Smooth muscle cell (in vitro differentiated cells): ENCODE measurements around the gene RSPH3. TPM values are rescaled to one million over a fixed set of nuclear protein-coding genes. Genes with fewer than 3 reads are reported as not detected.

Experiments
- DNase-seq: peaks from one replicate; lab custom pipeline; 2025; ENCODE audit not compliant: unreplicated experiment; lab: John Stamatoyannopoulos, UW
- H2AFZ ChIP-seq: fragments of 200-600 bp; sonication (generic); 2 replicates; pipeline ENCODE4 v1.6.0; 2016; ENCODE audit warnings: antibody characterized with exemption, low read depth, mild to moderate bottlenecking
- H3F3A ChIP-seq: fragments of 200-600 bp; sonication (generic); 2 replicates; pipeline ENCODE4 v1.6.0; 2017; ENCODE audit warnings: antibody characterized with exemption, low read depth
- H3K27ac ChIP-seq: fragments of 200-600 bp; sonication (generic); 2 replicates; pipeline ENCODE4 v1.5.1; 2016; ENCODE audit warnings: low read depth, mild to moderate bottlenecking
- H3K27me3 ChIP-seq: fragments of 200-600 bp; sonication (generic); 2 replicates; pipeline ENCODE4 v1.6.1; 2016; ENCODE audit warnings: low read depth, mild to moderate bottlenecking
- H3K36me3 ChIP-seq: fragments of 200-600 bp; sonication (generic); 2 replicates; pipeline ENCODE4 v1.5.1; 2016; ENCODE audit warnings: low read depth
- H3K4me1 ChIP-seq: fragments of 200-600 bp; sonication (generic); 2 replicates; pipeline ENCODE4 v1.5.1; 2016; ENCODE audit warnings: low read depth
- H3K4me2 ChIP-seq: fragments of 200-600 bp; sonication (generic); 2 replicates; pipeline ENCODE4 v1.6.0; 2016; ENCODE audit warnings: mild to moderate bottlenecking
- H3K4me3 ChIP-seq: fragments of 200-600 bp; sonication (generic); 2 replicates; pipeline ENCODE4 v1.5.1; 2016; ENCODE audit warnings: mild to moderate bottlenecking
- H3K79me2 ChIP-seq: fragments of 200-600 bp; sonication (generic); 2 replicates; pipeline ENCODE4 v1.6.0; 2016; ENCODE audit warnings: low read depth, mild to moderate bottlenecking
- H3K9ac ChIP-seq: fragments of 200-600 bp; sonication (generic); 2 replicates; pipeline ENCODE4 v1.6.0; 2016; ENCODE audit warnings: low read depth
- H3K9me3 ChIP-seq: fragments of 200-600 bp; sonication (generic); replicated peaks from 2 replicates; pipeline ENCODE4 v1.5.1; 2016; ENCODE audit warnings: low read depth
- H4K20me1 ChIP-seq: fragments of 200-600 bp; sonication (generic); 2 replicates; pipeline ENCODE4 v1.6.0; 2016; ENCODE audit warnings: low read depth
- CTCF ChIP-seq: fragments of 200-600 bp; sonication (generic); IDR thresholded peaks from 2 replicates; pipeline ENCODE4 v1.5.1; 2017; ENCODE audit warnings: borderline replicate concordance, mild to moderate bottlenecking, antibody characterized with exemption; ENCODE audit not compliant: insufficient read depth, poor library complexity, severe bottlenecking
- WGBS: methylation state at CpG from one replicate; pipeline ENCODE4 v1.1.7; 2016; ENCODE audit warnings: low lambda C conversion rate; 5-methylcytosine and 5-hydroxymethylcytosine counted together
- polyA plus RNA-seq: library from polyadenylated mRNA; unstranded; fragments of >200 nt; fragmentation: Nextera tagmentation; extraction: Ambion mirVana; gene quantifications from 2 replicates; pipeline ENCODE4 v1.2.1, GENCODE V29; 2016
- total RNA-seq: library from RNA; depleted of rRNA; stranded (reverse); fragments of >200 nt; gene quantifications from 2 replicates; pipeline ENCODE4 v1.2.3, GENCODE V29; 2014

The RSPH3 gene
- total and polyA plus RNA-seq, 2 experiments from 2014 or later, result 7.1 to 7.5 TPM

- WGBS, result 100% methylated on average over 1 of the region's 1 CpG
- no peaks in the 10 kb centered on the region for H3K4me1 ChIP-seq
- H3K27me3 ChIP-seq, result no peaks in the 10 kb centered on the region
- no peak for TF ChIP-seq CTCF
- H3K9ac ChIP-seq, result no peak overlapping the region
- H3K9me3 ChIP-seq, result no peaks in the 10 kb centered on the region
- H3K36me3 ChIP-seq, result no peaks in the 10 kb centered on the region
- H3F3A ChIP-seq, result no peaks in the 10 kb centered on the region
- H3K27ac ChIP-seq, result no peak overlapping the region
- no peak for DNase-seq
- no peak overlapping the region for H3K4me2 ChIP-seq
- no peak overlapping the region for H2AFZ ChIP-seq
- H3K79me2 ChIP-seq, result no peaks in the 10 kb centered on the region
- no peaks in the 10 kb centered on the region for H4K20me1 ChIP-seq
- no peak overlapping the region for H3K4me3 ChIP-seq
Measured at GRCh38 chr6:158988477-158988876, 11.5 kb downstream of the RSPH3 start.

- 98% methylated on average over 1 of the region's 1 CpG for WGBS
- Histone ChIP-seq H3K4me3 (no peak overlapping the region), H3K9me3 (no peaks in the 10 kb centered on the region), H3K79me2 (no peaks in the 10 kb centered on the region), H2AFZ (no peak overlapping the region), H3K4me2 (no peak overlapping the region), H4K20me1 (no peaks in the 10 kb centered on the region), H3F3A (no peaks in the 10 kb centered on the region), H3K27ac (no peak overlapping the region), H3K27me3 (no peaks in the 10 kb centered on the region), H3K4me1 (no peaks in the 10 kb centered on the region), H3K9ac (no peak overlapping the region), H3K36me3 (peaks cover under 1% of the 10 kb centered on the region)
- no peak for TF ChIP-seq CTCF
- DNase-seq, result no peak
Measured at GRCh38 chr6:158987657-158988056, 12.3 kb downstream of the RSPH3 start.

GRCh38 chr6:158978757-158979156 is 21.2 kb downstream of the RSPH3 start:
- Histone ChIP-seq H2AFZ (no peak overlapping the region), H3K4me2 (no peak overlapping the region), H3K9ac (no peak overlapping the region), H3K27ac (no peak overlapping the region), H3K27me3 (no peaks in the 10 kb centered on the region), H3K4me1 (no peaks in the 10 kb centered on the region), H3K9me3 (no peaks in the 10 kb centered on the region), H4K20me1 (no peaks in the 10 kb centered on the region), H3K4me3 (no peak overlapping the region), H3K36me3 (peaks cover 8% of the 10 kb centered on the region), H3K79me2 (no peaks in the 10 kb centered on the region), H3F3A (no peaks in the 10 kb centered on the region)
- no peak for DNase-seq
- WGBS, result 94% methylated on average over 3 of the region's 3 CpGs
- no peak for TF ChIP-seq CTCF

- Histone ChIP-seq H3K36me3 (peaks cover 4% of the 10 kb centered on the region), H3K27me3 (no peaks in the 10 kb centered on the region), H3K4me1 (no peaks in the 10 kb centered on the region), H3K9me3 (no peaks in the 10 kb centered on the region), H3K4me2 (no peak overlapping the region), H3F3A (no peaks in the 10 kb centered on the region), H4K20me1 (no peaks in the 10 kb centered on the region), H3K4me3 (no peak overlapping the region), H2AFZ (no peak overlapping the region), H3K79me2 (no peaks in the 10 kb centered on the region), H3K27ac (no peak overlapping the region), H3K9ac (no peak overlapping the region)
- 95% methylated on average over 3 of the region's 3 CpGs for WGBS
- no peak for TF ChIP-seq CTCF
- no peak for DNase-seq
Measured at GRCh38 chr6:158977382-158977781, 22.6 kb downstream of the RSPH3 start.
